ENCODE data around the gene PTGES.

Gene PTGES

DNA sequence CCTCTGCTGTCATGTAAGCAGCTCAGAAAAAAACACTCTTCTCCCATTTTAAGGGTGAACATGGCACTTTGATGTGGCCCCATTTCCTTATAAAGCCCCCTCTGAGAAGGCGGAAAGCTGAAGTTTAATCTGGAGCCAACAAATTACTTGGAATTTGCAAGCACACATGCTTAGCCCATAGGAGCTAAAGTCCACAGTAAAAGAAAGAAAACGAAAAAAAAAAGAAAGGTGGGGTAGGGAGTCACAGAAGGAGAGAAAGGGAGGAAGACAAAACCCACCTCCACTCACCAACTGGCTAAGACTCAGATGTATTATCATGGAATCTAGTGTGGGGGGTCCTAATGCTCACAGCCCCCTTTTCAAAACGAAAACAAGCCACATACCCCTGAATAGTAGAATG, 57.0 kb downstream of the PTGES start:
- no peak for TF ChIP-seq CTCF (IDR thresholded peaks at IDR 0.05; ENCODE audit: low read depth, low read length)
- in situ Hi-C loops (cut with HindIII; ENCODE audit: low sequenced_read_pairs): no loop called here
- no peak for DNase-seq (ENCODE audit: low read depth, low spot score)
- H3K4me3 ChIP-seq (ENCODE audit: low read depth, low read length): no peak overlapping the region

DNA sequence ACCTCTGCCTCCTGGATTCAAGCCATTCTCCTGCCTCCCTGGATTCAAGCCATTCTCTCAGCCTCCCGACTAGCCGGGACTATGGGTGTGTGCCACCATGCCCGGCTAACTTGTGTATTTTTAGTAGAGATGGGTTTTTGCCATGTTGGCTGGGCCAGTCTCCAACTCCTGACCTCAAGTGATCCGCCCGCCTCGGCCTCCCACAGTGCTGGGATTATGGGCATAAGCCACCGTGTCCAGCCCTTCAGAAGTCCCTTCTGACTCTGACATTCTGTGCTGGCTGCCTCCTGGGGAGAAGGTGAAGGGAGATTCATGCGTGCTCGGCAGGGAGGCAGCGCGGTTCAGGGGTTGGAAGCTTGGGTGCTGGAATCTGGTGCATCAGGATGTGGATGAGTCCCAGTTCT, 58.6 kb downstream of the PTGES start:
- no peak overlapping the region for H3K4me3 ChIP-seq (ENCODE audit: low read depth, low read length)
- in situ Hi-C loops (cut with HindIII; ENCODE audit: low sequenced_read_pairs): no loop called here
- no peak for TF ChIP-seq CTCF (IDR thresholded peaks at IDR 0.05; ENCODE audit: low read depth, low read length)
- no peak for DNase-seq (ENCODE audit: low read depth, low spot score)

- no peak for DNase-seq (ENCODE audit: low read depth, low spot score)
- no peak overlapping the region for H3K4me3 ChIP-seq (ENCODE audit: low read depth, low read length)
- TF ChIP-seq CTCF (IDR thresholded peaks at IDR 0.05; ENCODE audit: low read depth, low read length): no peak
- in situ Hi-C loops (cut with HindIII; ENCODE audit: low sequenced_read_pairs): no loop called here
These were observed 59.1 kb downstream of the PTGES start for GRCh38 chr9:129693741-129694140.

GRCh38 chr9:129692534-129692933, 60.3 kb downstream of the PTGES start:
- no peak overlapping the region for H3K4me3 ChIP-seq (ENCODE audit: low read depth, low read length)
- in situ Hi-C loops (cut with HindIII; ENCODE audit: low sequenced_read_pairs): no loop called here
- DNase-seq (ENCODE audit: low read depth, low spot score): no peak
- no peak for TF ChIP-seq CTCF (IDR thresholded peaks at IDR 0.05; ENCODE audit: low read depth, low read length)

Measured in astrocyte of the spinal cord (primary cell).